HG02623 (cell line): ENCODE measurements around the gene RNF19B.

Experiments used
- ATAC-seq: cut with Tn5 transposase; IDR thresholded peaks from one replicate; pipeline ENCODE4 v1.9.1; 2021; ENCODE audit warnings: moderate library complexity; ENCODE audit not compliant: unreplicated experiment

The RNF19B gene

DNA sequence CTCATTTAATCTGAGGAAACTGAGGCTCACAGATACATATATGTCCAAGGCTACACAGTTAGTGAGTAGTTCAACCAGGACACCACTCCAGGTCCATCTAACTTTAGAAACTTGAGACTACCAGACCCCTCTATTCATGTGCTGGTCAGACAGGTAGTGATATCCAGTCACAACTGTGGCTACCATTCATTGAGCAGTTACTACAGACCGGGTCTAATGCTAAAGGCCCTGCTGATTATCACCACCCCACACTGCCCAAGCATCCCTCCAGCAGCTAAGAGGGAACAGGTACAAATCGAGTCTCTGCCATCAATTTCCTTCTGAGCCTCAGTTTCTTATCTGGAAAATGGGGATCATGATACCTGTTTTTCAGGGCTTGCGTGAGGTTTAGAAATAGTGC lies 73.0 kb downstream of the RNF19B start:
- no peak for ATAC-seq

DNA sequence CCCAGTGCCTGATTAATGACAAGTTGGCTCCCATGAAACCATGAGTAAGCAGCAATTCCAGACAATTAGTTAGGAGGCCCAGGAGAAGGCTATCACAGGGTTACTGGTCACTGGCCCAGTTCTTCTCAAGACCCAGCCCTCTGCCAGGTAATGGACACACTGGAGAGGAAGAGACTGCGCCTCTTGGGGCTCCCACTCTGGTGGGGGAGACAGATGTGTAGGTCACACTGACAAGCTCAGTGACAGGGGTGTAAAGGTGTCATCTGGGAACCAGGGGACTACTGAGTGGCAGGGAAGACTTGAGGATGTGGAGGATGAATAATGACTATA lies 73.4 kb downstream of the RNF19B start:
- no peak for ATAC-seq

DNA sequence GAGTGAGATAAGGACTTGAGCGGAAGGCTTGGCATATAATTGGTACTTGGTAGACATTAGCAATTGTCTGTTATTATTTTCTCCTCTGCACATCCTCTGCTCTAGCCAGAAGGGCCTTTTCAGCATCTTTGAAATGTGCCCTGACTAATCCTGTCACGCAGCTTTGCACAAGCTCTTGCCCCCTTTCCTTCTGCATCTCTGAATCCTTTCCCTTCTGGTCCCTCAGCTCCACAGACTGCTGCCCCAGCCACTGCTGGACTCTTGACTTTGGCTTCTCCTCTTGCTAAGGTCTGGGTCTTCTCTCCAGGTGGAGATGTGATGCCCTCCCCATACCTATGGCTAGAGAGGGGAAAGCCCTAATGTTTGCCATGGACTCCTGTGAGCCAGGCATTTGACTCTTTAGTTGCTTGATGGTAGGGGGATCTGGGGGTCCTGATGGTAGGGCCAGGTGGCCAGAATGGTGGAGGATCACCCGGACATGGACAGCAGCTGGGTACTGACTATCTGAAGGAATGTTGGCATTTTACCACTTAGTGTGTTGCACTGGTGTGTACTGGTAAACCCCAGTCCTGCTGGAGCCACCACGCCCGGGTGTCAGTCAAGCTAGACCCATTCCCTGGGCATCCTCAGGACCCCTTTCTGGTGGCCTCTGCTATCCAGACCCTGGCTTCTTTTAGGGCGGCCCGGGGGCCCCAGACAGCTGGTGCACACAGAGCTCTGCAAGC lies 73.9 kb downstream of the RNF19B start:
- no peak for ATAC-seq

DNA sequence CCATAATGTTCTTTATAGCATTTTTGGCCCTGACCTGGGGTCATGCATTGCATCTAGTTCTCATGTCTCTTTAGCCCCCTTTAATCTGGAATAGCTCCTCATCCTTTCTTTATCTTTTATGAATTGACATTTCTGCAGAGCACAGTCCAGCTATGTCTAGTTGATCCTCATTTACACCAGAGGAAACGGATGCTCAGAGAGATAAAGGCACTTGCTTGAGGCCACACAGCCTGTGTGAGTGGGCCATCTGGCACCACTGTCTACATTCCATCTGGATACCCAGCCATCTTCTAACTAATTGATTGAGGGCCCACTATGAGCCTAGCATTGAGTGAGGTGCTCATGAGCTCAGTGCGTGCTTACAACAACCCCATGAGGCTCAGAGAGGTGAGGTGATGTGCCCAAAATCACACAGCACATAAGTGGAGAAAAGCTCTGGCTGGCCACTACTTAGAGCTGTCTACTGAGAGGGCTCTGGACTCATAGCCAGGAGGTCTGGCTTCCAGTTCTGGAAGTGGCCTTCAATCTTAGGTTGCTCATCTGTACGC lies 74.8 kb downstream of the RNF19B start:
- no peak for ATAC-seq

GRCh38 chr1:32888677-32889420 lies 75.8 kb downstream of the RNF19B start:
- ATAC-seq, result no peak

DNA sequence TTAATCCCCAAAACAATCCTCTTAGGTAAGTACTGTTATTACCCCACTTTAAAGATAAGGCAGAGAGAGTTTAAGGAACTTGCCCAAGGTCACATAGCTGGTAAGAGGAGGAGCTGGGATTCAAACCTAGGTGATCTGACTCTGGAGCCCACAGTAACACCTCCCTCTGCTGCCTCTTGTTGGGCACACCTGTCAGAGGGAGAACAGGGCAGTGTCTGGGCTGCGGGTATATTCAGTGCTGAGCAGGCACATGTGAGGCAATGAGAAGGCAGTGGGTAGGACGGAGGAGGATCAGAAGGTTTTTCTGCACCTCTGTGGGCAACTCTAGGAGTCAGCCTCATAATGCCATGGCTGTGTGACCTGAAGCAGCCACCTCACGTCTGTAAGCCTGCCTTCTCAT lies 76.5 kb downstream of the RNF19B start:
- ATAC-seq, result no peak

- ATAC-seq, result no peak
These were observed 77.0 kb downstream of the RNF19B start for GRCh38 chr1:32887623-32888022.

GRCh38 chr1:32886828-32887414 lies 77.7 kb downstream of the RNF19B start:
- no peak for ATAC-seq
